ENCODE data around the gene CARNS1. TPM values are rescaled to one million over a fixed set of nuclear protein-coding genes. Genes with fewer than 3 reads are reported as not detected.

CARNS1 gene
- total RNA-seq, 1 donor from 2014 or later = 0.23 TPM

- Histone ChIP-seq H3K27me3 (ENCODE audit: insufficient read depth, low read length) (no peaks in the 10 kb centered on the region), H3K27ac (ENCODE audit: low read depth, low read length) (no peak overlapping the region), H3K4me2 (ENCODE audit: low read length) (no peak overlapping the region), H3K9ac (ENCODE audit: low read length) (no peak overlapping the region), H3K79me2 (ENCODE audit: insufficient read depth, low read length) (peaks cover 24% of the 10 kb centered on the region), H3K4me3 (ENCODE audit: insufficient read depth, low read depth, low read length) (no peak overlapping the region), H2AFZ (ENCODE audit: low read depth, low read length) (no peak overlapping the region), H4K20me1 (ENCODE audit: insufficient read depth, low read length) (peaks cover 19% of the 10 kb centered on the region), H3K9me3 (ENCODE audit: insufficient read depth, low read depth, low read length) (no peaks in the 10 kb centered on the region), H3K36me3 (ENCODE audit: insufficient read depth, low read length) (no peaks in the 10 kb centered on the region), H3K4me1 (ENCODE audit: insufficient read depth, low read length) (peaks cover 10% of the 10 kb centered on the region)
- H3K4me3 Mint-ChIP-seq (ENCODE audit: unreplicated experiment) = peak overlapping the region; percentile 70
- TF ChIP-seq EZH2 (IDR thresholded peaks at IDR 0.05; ENCODE audit: insufficient read depth, low read length) = no peak
- TF ChIP-seq CTCF (IDR thresholded peaks at IDR 0.05; ENCODE audit: insufficient read depth, low read depth, low read length) = no peak
- H3K4me1 Mint-ChIP-seq (ENCODE audit: low read depth, unreplicated experiment) = peaks cover 7% of the 10 kb centered on the region
- peaks cover 15% of the 10 kb centered on the region for H3K36me3 Mint-ChIP-seq (ENCODE audit: low read depth, unreplicated experiment)
- no peaks in the 10 kb centered on the region for H3K9me3 Mint-ChIP-seq (ENCODE audit: unreplicated experiment)
- no peak for FAIRE-seq
- H3K27me3 Mint-ChIP-seq (ENCODE audit: low read depth, unreplicated experiment) = no peaks in the 10 kb centered on the region
- DNase-seq (ENCODE audit: low read depth) = no peak
- H3K27ac Mint-ChIP-seq (ENCODE audit: unreplicated experiment) = no peak overlapping the region
These were observed 22.0 kb upstream of the CARNS1 start for GRCh38 chr11:67393437-67393836.

- Histone ChIP-seq H3K36me3 (ENCODE audit: insufficient read depth, low read length) (no peaks in the 10 kb centered on the region), H3K4me2 (ENCODE audit: low read length) (no peak overlapping the region), H3K27ac (ENCODE audit: low read depth, low read length) (no peak overlapping the region), H3K79me2 (ENCODE audit: insufficient read depth, low read length) (peaks cover 29% of the 10 kb centered on the region), H3K27me3 (ENCODE audit: insufficient read depth, low read length) (no peaks in the 10 kb centered on the region), H3K9ac (ENCODE audit: low read length) (no peak overlapping the region), H2AFZ (ENCODE audit: low read depth, low read length) (no peak overlapping the region), H3K4me3 (ENCODE audit: insufficient read depth, low read depth, low read length) (no peak overlapping the region), H3K9me3 (ENCODE audit: insufficient read depth, low read depth, low read length) (no peaks in the 10 kb centered on the region), H3K4me1 (ENCODE audit: insufficient read depth, low read length) (peaks cover 10% of the 10 kb centered on the region), H4K20me1 (ENCODE audit: insufficient read depth, low read length) (peaks cover 22% of the 10 kb centered on the region)
- DNase-seq (ENCODE audit: low read depth) = no peak
- no peaks in the 10 kb centered on the region for H3K9me3 Mint-ChIP-seq (ENCODE audit: unreplicated experiment)
- no peak for TF ChIP-seq CTCF (IDR thresholded peaks at IDR 0.05; ENCODE audit: insufficient read depth, low read depth, low read length)
- TF ChIP-seq EZH2 (IDR thresholded peaks at IDR 0.05; ENCODE audit: insufficient read depth, low read length) = no peak
- H3K27me3 Mint-ChIP-seq (ENCODE audit: low read depth, unreplicated experiment) = no peaks in the 10 kb centered on the region
- H3K36me3 Mint-ChIP-seq (ENCODE audit: low read depth, unreplicated experiment) = peaks cover 16% of the 10 kb centered on the region
- H3K4me3 Mint-ChIP-seq (ENCODE audit: unreplicated experiment) = peak overlapping the region; percentile 70
- peaks cover 7% of the 10 kb centered on the region for H3K4me1 Mint-ChIP-seq (ENCODE audit: low read depth, unreplicated experiment)
- no peak overlapping the region for H3K27ac Mint-ChIP-seq (ENCODE audit: unreplicated experiment)
- FAIRE-seq = no peak
These were observed 21.5 kb upstream of the CARNS1 start for GRCh38 chr11:67393990-67394389.

GRCh38 chr11:67395555-67396258, 19.8 kb upstream of the CARNS1 start:
- Mint-ChIP-seq H3K27me3 (ENCODE audit: low read depth, unreplicated experiment) (no peaks in the 10 kb centered on the region), H3K27ac (ENCODE audit: unreplicated experiment) (no peak overlapping the region), H3K9me3 (ENCODE audit: unreplicated experiment) (no peaks in the 10 kb centered on the region), H3K36me3 (ENCODE audit: low read depth, unreplicated experiment) (peaks cover 22% of the 10 kb centered on the region), H3K4me3 (ENCODE audit: unreplicated experiment) (no peak overlapping the region), H3K4me1 (ENCODE audit: low read depth, unreplicated experiment) (peaks cover 13% of the 10 kb centered on the region)
- H3K4me1 ChIP-seq (ENCODE audit: insufficient read depth, low read length) = peaks cover 19% of the 10 kb centered on the region
- peaks cover 2% of the 10 kb centered on the region for H3K36me3 ChIP-seq (ENCODE audit: insufficient read depth, low read length)
- H3K79me2 ChIP-seq (ENCODE audit: insufficient read depth, low read length) = peaks cover 46% of the 10 kb centered on the region
- H3K4me3 ChIP-seq (ENCODE audit: insufficient read depth, low read depth, low read length) = no peak overlapping the region
- H3K27ac ChIP-seq (ENCODE audit: low read depth, low read length) = no peak overlapping the region
- no peak overlapping the region for H2AFZ ChIP-seq (ENCODE audit: low read depth, low read length)
- no peaks in the 10 kb centered on the region for H3K27me3 ChIP-seq (ENCODE audit: insufficient read depth, low read length)
- DNase-seq (ENCODE audit: low read depth) (no peak), FAIRE-seq (no peak)
- TF ChIP-seq EZH2 (IDR thresholded peaks at IDR 0.05; ENCODE audit: insufficient read depth, low read length) (no peak), CTCF (IDR thresholded peaks at IDR 0.05; ENCODE audit: insufficient read depth, low read depth, low read length) (no peak)
- H4K20me1 ChIP-seq (ENCODE audit: insufficient read depth, low read length) = peaks cover 31% of the 10 kb centered on the region
- no peak overlapping the region for H3K4me2 ChIP-seq (ENCODE audit: low read length)
- H3K9ac ChIP-seq (ENCODE audit: low read length) = no peak overlapping the region
- H3K9me3 ChIP-seq (ENCODE audit: insufficient read depth, low read depth, low read length) = no peaks in the 10 kb centered on the region

Measured in astrocyte (in vitro differentiated cells and primary cell).